Bronchus fibroblast of lung (primary cell): ENCODE results near the gene KRTAP5-8. TPM values are rescaled to one million over a fixed set of nuclear protein-coding genes. Genes with fewer than 3 reads are reported as not detected.

Experiments used
- total RNA-seq: library from RNA; depleted of rRNA; stranded (reverse); fragments of >200 nt; gene quantifications from 2 replicates; pipeline ENCODE4 v1.2.3, GENCODE V29; 2015

Gene KRTAP5-8, protein sequence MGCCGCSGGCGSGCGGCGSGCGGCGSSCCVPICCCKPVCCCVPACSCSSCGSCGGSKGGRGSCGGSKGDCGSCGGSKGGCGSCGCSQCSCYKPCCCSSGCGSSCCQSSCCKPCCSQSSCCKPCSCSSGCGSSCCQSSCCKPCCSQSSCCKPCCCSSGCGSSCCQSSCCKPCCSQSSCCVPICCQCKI
- total RNA-seq = not detected in 2 replicates

DNA sequence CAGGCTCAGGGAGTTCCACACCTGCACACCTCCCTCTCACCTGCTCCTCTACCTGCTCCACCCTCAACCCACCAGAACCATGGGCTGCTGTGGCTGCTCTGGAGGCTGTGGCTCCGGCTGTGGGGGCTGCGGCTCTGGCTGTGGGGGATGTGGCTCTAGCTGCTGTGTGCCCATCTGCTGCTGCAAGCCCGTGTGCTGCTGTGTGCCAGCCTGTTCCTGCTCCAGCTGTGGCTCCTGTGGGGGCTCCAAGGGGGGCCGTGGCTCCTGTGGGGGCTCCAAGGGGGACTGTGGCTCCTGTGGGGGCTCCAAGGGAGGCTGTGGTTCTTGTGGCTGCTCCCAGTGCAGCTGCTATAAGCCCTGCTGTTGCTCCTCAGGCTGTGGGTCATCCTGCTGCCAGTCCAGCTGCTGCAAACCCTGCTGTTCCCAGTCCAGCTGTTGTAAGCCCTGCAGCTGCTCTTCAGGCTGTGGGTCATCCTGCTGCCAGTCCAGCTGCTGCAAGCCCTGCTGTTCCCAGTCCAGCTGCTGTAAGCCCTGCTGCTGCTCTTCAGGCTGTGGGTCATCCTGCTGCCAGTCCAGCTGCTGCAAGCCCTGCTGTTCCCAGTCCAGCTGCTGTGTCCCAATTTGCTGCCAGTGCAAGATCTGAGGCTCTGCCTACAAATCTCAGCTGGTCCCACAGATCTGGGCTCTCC, at the start of gene KRTAP5-8:
Gene KRTAP5-8 (plus strand): TSS at position 49 of the 689 bp plus-strand sequence. CDS start 31 bp downstream, at position 80.

DNA sequence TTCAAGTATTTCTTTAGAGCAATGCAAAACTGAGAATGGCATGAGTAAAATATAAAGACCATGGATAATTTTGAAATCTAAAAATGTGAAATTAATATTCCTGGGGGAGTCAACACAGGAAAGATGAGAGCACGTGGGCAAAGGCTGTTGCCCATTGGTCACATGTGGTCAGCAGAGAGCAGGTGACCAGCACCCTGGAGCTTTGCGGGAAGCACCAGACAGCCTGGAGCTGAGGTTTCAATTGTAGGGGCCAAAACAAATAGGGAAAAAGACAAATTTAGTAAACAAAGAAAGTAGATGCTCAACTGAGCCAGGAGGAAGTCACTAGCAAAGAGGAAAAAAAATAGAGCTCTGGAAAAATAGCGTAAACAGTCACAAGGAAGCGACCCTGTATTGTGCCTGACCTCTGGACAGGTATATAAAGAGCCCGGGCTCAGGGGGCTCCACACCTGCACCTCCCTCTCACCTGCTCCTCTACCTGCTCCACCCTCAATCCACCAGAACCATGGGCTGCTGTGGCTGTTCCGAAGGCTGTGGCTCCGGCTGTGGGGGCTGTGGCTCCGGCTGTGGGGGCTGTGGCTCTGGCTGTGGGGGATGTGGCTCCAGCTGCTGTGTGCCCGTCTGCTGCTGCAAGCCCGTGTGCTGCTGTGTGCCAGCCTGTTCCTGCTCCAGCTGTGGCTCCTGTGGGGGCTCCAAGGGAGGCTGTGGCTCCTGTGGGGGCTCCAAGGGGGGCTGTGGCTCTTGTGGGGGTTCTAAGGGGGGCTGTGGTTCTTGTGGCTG, 10.8 kb upstream of the KRTAP5-8 start, which contains the start of gene KRTAP5-7:
Gene KRTAP5-7 (plus strand): TSS at position 472 of the 780 bp plus-strand sequence. CDS start 34 bp downstream, at position 506.

DNA sequence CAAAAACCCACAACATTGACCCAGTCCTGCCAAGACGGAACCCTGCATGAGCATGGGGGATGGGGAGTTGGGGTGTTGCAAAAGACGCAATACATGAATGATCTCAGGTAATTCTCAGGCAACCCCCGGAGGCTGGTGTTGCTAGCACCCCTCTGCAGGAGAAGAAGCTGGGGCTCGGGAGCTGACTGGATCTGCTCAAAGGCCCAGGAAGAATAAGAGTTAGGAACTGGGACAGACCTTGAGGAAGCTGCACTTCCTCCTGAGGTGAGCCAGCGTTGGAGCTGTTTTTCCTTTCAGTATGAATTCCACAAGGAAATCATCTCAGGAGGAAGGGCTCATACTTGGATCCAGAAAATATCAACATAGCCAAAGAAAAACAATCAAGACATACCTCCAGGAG, 10.3 kb downstream of the KRTAP5-8 start, which contains the start of gene KRTAP5-9:
Gene KRTAP5-9 (plus strand): TSS at position 301 of the 400 bp plus-strand sequence. CDS start 238 bp downstream, outside the sequence.

DNA sequence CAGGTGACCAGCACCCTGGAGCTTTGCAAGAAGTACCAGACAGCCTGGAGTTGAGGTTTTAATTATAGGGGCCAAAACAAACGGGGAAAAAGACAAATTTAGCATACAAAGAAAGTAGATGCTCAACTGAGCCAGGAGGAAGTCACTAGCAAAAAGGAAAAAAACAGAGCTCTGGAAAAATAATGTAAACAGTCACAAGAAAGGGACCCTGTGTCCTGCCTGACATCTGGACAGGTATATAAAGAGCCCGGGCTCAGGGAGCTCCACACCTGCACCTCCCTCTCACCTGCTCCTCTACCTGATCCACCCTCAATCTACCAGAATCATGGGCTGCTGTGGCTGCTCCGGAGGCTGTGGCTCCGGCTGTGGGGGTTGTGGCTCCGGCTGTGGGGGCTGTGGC, 27.4 kb downstream of the KRTAP5-8 start, which contains the start of gene KRTAP5-10:
Gene KRTAP5-10 (plus strand): TSS at position 301 of the 400 bp plus-strand sequence. CDS start 25 bp downstream, at position 326.

DNA sequence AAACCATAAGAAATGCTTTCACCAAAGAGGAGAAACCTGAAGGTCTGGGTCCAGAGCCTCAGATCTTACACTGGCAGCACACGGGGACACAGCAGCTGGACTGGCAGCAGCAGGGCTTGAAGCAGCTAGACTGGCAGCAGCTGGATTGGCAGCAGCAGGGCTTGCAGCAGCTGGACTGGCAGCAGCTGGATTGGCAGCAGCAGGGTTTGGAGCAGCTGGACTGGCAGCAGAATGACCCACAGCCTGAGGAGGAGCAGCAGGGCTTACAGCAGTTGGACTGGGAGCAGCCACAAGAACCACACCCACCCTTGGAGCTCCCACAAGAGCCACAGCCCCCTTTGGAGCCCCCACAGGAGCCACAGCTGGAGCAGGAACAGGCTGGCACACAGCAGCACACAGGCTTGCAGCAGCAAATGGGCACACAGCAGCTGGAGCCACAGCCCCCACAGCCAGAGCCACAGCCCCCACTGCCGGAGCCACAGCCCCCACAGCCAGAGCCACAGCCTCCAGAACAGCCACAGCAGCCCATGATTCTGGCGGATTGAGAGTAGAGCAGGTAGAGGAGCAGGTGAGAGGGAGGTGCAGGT, 44.6 kb downstream of the KRTAP5-8 start, which contains the start of gene KRTAP5-11:
Gene KRTAP5-11 (minus strand): TSS at position 567 of the 587 bp plus-strand sequence. CDS start 38 bp downstream, at position 529.

Other genes with a start within 250 kb of the KRTAP5-8 start
- 197 and 202 TPM in 2 replicates for gene DHCR7, start 89.6 kb upstream of the KRTAP5-8 start, total RNA-seq
- gene NADSYN1, start 84.8 kb upstream of the KRTAP5-8 start, total RNA-seq = 41.2 and 42.4 TPM in 2 replicates
- gene KRTAP5-7, start 10.8 kb upstream of the KRTAP5-8 start, total RNA-seq = not detected in 2 replicates
- not detected in 2 replicates for gene KRTAP5-9, start 10.4 kb downstream of the KRTAP5-8 start, total RNA-seq
- not detected in 2 replicates for gene KRTAP5-10, start 27.5 kb downstream of the KRTAP5-8 start, total RNA-seq
- not detected in 2 replicates for gene KRTAP5-11, start 44.9 kb downstream of the KRTAP5-8 start, total RNA-seq